Gastrocnemius medialis (tissue), 4 donors: Measurements from ENCODE around the gene PCNA. TPM values are rescaled to one million over a fixed set of nuclear protein-coding genes. Genes with fewer than 3 reads are reported as not detected.
A peak's percentile ranks its signal among the peaks of the same experiment; 100 is the strongest.

Experiments
- ATAC-seq, 2 donors: fragments of 150-250 bp; one replicate each; pipeline ENCODE4 v1.9.1; 2016
- DNase-seq, 2 donors: peaks; one replicate each; pipeline ENCODE4 v3.0.0-alpha.2; 2019
- H3K27ac ChIP-seq, 4 donors: fragments of 200-600 bp; sonication (generic); 1 replicate in 1 of 4; 2 replicates in 3 of 4; pipeline ENCODE4 v1.5.1; 2016 to 2018; ENCODE audit warnings: mild to moderate bottlenecking in 2 of 4, moderate library complexity in 1 of 4
- H3K27me3 ChIP-seq, 3 donors: fragments of 200-600 bp; sonication (generic) in 2 of 3; 1 replicate in 1 of 3; 2 replicates in 2 of 3; pipeline versions ENCODE4 v1.5.1 to v1.6.0; 2016 to 2019; ENCODE audit warnings: mild to moderate bottlenecking in 1 of 3, moderate library complexity in 1 of 3
- H3K36me3 ChIP-seq, 2 donors: fragments of 200-600 bp; sonication (generic) in 1 of 2; one replicate each; pipeline ENCODE4 v1.5.1; 2017 to 2018
- H3K4me1 ChIP-seq, 2 donors: fragments of 200-600 bp; sonication (generic) in 1 of 2; one replicate each; pipeline ENCODE4 v1.5.1; 2016 to 2017; ENCODE audit warnings: mild to moderate bottlenecking in 2 of 2
- H3K4me3 ChIP-seq, 4 donors: fragments of 200-600 bp; sonication (generic) in 3 of 4; 1 replicate in 1 of 4; 2 replicates in 3 of 4; pipeline ENCODE4 v1.5.1; 2016 to 2019; ENCODE audit warnings: mild to moderate bottlenecking in 2 of 4
- H3K9me3 ChIP-seq, 3 donors: fragments of 200-600 bp; sonication (generic) in 2 of 3; 1 replicate in 1 of 3; 2 replicates in 2 of 3; pipeline ENCODE4 v1.5.1; 2016 to 2019
- CTCF ChIP-seq, 5 experiments: fragments of 450-650 bp in 3 of 5; fragments of 200-600 bp in 2 of 5; sonication (generic) in 2 of 5; IDR thresholded peaks in 4 of 5; conservative IDR thresholded peaks in 1 of 5; 1 replicate in 4 of 5; 2 replicates in 1 of 5; pipeline ENCODE4 v1.5.1; 2016 to 2019; ENCODE audit warnings: antibody characterized with exemption in 5 of 5, mild to moderate bottlenecking in 3 of 5, moderate library complexity in 3 of 5
- POLR2A ChIP-seq, 2 donors: fragments of 450-650 bp; IDR thresholded peaks; one replicate each; pipeline ENCODE4 v1.6.1; 2017; ENCODE audit warnings: antibody characterized with exemption in 2 of 2, mild to moderate bottlenecking in 2 of 2, moderate library complexity in 2 of 2
- in situ Hi-C, 4 donors: fragments of 200-750 bp; cut with MboI; loops; one replicate each; pipeline versions ENCODE4 v1.15.0 to v1.8.0; 2017; ENCODE audit warnings: low sequenced_read_pairs in 4 of 4
- intact Hi-C: fragments of 100-400 bp; cut with DNase I; formaldehyde crosslinking; loops from one replicate; pipeline ENCODE4 v1.15.1; 2023; ENCODE audit warnings: low total_unique reads
- total RNA-seq, 4 donors: library from RNA; depleted of rRNA; stranded (reverse); fragments of >200 nt; gene quantifications; one replicate each; pipeline versions ENCODE4 v1.1.0 to v1.2.3, GENCODE V29; 2016

The PCNA gene
- total RNA-seq, 4 donors from 2014 or later: 19.1 to 40.0 (median 25.4) TPM

GRCh38 chr20:5095454-5095853 lies 24.3 kb downstream of the PCNA start:
- H3K27ac ChIP-seq: no peak overlapping the region
- TF ChIP-seq POLR2A (IDR thresholded peaks at IDR 0.05) (no peak), CTCF (IDR thresholded peaks at IDR 0.05 in 4 of 5, conservative IDR thresholded peaks at IDR 0.05 in 1 of 5) (no peak)
- no peaks in the 10 kb centered on the region for H3K27me3 ChIP-seq
- ATAC-seq: no peak
- no peak for DNase-seq
- in situ Hi-C loops: loop anchor here in 1 of 4 donors (10.0 kb wide), 1 partner anchor 341 kb away; no protein-coding TSS in a partner anchor
- H3K4me1 ChIP-seq: no peaks in the 10 kb centered on the region
- peaks cover 0 to 29% of the 10 kb centered on the region in 2 donors for H3K36me3 ChIP-seq
- no peaks in the 10 kb centered on the region for H3K9me3 ChIP-seq
- intact Hi-C loops: no loop called here
- H3K4me3 ChIP-seq: no peak overlapping the region

- TF ChIP-seq POLR2A (IDR thresholded peaks at IDR 0.05) (no peak), CTCF (IDR thresholded peaks at IDR 0.05 in 4 of 5, conservative IDR thresholded peaks at IDR 0.05 in 1 of 5) (no peak)
- Histone ChIP-seq H3K4me3 (no peak overlapping the region), H3K27ac (no peak overlapping the region), H3K4me1 (no peaks in the 10 kb centered on the region), H3K27me3 (no peaks in the 10 kb centered on the region), H3K9me3 (no peaks in the 10 kb centered on the region), H3K36me3 (peaks cover 0 to 12% of the 10 kb centered on the region in 2 donors)
- in situ Hi-C loops (loop anchor here in 1 of 4 donors (10.0 kb wide), 1 partner anchor 338 kb away; no protein-coding TSS in a partner anchor), intact Hi-C loops (no loop called here)
- ATAC-seq: no peak
- no peak for DNase-seq
These were observed 26.9 kb downstream of the PCNA start for GRCh38 chr20:5092765-5093339.

GRCh38 chr20:5091902-5092301 lies 27.9 kb downstream of the PCNA start:
- intact Hi-C loops (no loop called here), in situ Hi-C loops (loop anchor here in 1 of 4 donors (10.0 kb wide), 1 partner anchor 337 kb away; no protein-coding TSS in a partner anchor)
- H3K27ac ChIP-seq: no peak overlapping the region
- no peak for DNase-seq
- peaks cover 0 to 8% of the 10 kb centered on the region in 2 donors for H3K36me3 ChIP-seq
- ATAC-seq: no peak
- no peaks in the 10 kb centered on the region for H3K9me3 ChIP-seq
- H3K27me3 ChIP-seq: no peaks in the 10 kb centered on the region
- H3K4me1 ChIP-seq: no peaks in the 10 kb centered on the region
- no peak overlapping the region for H3K4me3 ChIP-seq
- TF ChIP-seq CTCF (IDR thresholded peaks at IDR 0.05 in 4 of 5, conservative IDR thresholded peaks at IDR 0.05 in 1 of 5) (no peak), POLR2A (IDR thresholded peaks at IDR 0.05) (no peak)

GRCh38 chr20:5090191-5090590 lies 29.6 kb downstream of the PCNA start:
- H3K4me3 ChIP-seq: no peak overlapping the region
- H3K9me3 ChIP-seq: no peaks in the 10 kb centered on the region
- in situ Hi-C loops: loop anchor here in 1 of 4 donors (10.0 kb wide), 1 partner anchor 335 kb away; no protein-coding TSS in a partner anchor
- TF ChIP-seq CTCF (IDR thresholded peaks at IDR 0.05 in 4 of 5, conservative IDR thresholded peaks at IDR 0.05 in 1 of 5): no peak
- peak; percentile 17 to 30 for TF ChIP-seq POLR2A (IDR thresholded peaks at IDR 0.05)
- DNase-seq (peak in 1 of 2 donors; percentile 8), ATAC-seq (peak; percentile 44 to 66)
- H3K4me1 ChIP-seq: no peaks in the 10 kb centered on the region
- H3K27me3 ChIP-seq: no peaks in the 10 kb centered on the region
- H3K36me3 ChIP-seq: no peaks in the 10 kb centered on the region
- intact Hi-C loops: no loop called here
- H3K27ac ChIP-seq: peak overlapping the region; percentile 3 to 52 (median 44)
